ENCODE measurements around the gene BMP4.

The BMP4 gene

GRCh38 chr14:53964249-53964648 lies 7.6 kb upstream of the BMP4 start:
- peak; percentile 38 for DNase-seq (ENCODE audit: low read depth, low spot score)

- DNase-seq (ENCODE audit: low read depth, low spot score) = peak; percentile 54
Measured at GRCh38 chr14:53963320-53964227, 6.9 kb upstream of the BMP4 start.

DNA sequence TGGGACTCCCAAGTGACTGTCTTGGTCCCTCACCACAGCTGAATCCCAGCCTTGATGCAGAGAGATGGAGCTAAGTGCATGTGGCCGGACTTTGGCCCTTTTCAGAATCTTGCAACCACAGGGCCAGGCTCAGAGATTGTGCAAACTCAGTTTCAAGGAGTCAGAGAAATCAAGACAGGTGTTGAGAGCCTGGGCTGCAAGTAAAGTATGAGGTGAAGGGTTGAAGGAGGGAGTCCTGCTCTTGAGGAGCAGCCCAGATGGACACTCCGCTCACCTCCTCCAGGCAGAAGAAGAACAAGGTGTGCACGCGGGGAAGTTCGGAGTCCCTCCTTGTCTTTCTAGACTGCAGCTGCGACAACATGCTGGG lies 6.3 kb upstream of the BMP4 start:
- no peak for DNase-seq (ENCODE audit: low read depth, low spot score)

DNA sequence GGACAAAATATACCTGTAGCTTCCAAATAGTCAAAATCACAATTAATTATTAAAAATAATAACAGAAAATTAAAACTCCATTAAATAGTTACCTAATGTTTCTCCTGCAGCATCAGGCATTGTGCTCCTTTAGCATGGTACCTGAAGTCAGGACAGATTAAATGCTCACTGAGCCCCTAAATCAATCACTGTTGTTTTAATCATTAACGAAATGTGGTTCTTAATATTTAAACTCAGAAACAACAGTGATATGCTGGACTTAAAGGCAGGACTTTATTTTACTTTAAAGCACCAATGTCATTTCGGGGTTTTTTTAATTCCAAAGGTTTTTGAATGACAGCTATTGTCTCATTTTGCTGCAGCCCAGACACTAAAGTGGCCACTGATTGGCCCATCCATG lies 2.0 kb upstream of the BMP4 start:
- no peak for DNase-seq (ENCODE audit: low read depth, low spot score)

DNA sequence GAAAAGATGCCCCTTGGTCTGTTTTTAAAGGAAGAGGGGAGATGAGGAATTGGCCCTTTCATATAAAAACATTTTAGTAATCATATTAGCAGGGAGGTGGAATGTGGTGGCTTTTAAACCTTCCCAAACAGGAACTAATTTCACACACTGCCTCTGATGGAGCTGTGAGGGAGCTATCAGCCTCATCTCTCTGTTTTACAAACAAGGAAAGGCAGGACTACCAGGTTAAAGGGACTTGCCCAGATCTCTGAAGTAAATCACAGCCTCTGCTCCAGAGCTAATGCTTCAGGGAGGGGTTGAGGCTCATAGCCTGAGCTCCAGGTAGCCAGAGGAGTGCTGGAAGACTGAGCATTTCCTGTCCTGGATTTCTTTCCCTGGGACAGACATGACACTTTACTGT lies 1.1 kb upstream of the BMP4 start:
- DNase-seq (ENCODE audit: low read depth, low spot score) = peak; percentile 58

- DNase-seq (ENCODE audit: low read depth, low spot score) = peak; percentile 72
Measured at GRCh38 chr14:53955671-53956426, 776 bp downstream of the BMP4 start.

DNA sequence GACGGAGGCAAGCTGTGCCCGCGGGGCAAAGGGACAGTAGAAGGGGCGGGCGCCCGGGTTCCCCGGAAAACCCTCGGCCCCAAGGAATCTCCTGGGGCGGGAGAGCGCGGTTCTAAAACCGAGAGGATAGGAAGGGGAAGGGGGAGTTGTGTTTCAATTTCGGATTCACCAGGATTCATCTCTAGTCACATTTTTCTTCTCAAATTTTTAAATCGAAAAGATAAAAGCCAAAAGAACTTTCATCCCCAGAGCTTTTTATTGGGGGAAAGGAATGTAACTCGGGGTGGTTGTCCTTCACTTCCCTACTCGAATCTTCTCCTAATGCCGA lies 1.4 kb downstream of the BMP4 start:
- no peak for DNase-seq (ENCODE audit: low read depth, low spot score)

- DNase-seq (ENCODE audit: low read depth, low spot score) = peak; percentile 66
Measured at GRCh38 chr14:53954551-53955228, 1.9 kb downstream of the BMP4 start.

DNA sequence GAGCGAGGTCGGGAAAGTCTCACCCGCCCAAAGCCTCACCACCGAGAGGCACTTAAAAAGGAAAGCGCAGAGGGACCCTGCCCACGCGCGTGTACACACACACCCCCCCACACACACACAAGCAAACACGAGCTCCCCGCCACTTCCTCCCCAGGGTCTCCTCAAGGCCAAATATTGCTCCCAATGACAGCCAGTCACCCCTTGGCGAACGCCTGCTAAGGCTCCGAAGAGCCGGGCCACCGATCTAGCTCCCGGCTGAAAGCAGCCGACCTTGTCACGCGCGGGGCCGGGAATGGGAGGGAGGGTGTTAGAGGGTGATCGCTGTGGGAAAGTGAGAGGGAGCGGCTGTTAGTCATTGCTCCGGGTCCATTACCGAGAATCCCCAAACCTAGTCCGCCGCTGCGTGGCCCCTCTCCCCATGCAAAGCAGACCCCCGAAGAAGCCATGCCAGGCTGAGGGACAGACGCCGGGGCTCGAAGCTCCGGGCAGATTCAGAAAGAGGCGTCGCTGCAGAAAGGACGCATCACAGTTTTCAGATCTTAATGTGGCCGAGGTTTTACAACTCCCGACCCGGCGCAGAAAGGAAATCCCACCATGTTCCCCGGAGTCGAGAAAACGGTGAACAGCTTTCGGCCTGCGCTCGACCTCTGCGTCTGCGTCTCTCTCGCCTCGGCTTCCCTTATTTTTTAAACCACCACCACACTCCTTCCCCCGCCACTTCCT lies 2.6 kb downstream of the BMP4 start:
- peak; percentile 66 for DNase-seq (ENCODE audit: low read depth, low spot score)

GRCh38 chr14:53953002-53953827 lies 3.4 kb downstream of the BMP4 start:
- peak; percentile 84 for DNase-seq (ENCODE audit: low read depth, low spot score)

DNA sequence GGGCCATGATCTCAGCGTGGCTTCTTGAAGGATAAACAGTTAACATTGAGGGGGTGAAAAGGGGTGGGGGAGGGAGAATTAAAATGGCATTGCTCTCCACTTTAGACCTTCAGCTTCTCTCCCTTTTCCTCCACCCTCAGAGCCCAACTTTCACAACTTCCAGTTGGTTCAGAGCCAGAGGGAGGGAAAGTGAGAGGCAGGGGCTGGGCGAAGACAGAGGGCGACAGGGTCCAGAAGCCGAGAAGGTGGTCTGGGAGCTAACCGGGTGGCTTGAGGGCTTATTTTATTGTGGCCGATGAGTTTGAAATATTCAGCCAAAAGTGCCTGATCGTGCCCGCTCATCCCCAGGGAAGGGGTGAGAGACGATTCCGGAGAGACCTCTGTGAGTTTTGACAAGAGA lies 4.1 kb downstream of the BMP4 start:
- peak; percentile 62 for DNase-seq (ENCODE audit: low read depth, low spot score)

DNA sequence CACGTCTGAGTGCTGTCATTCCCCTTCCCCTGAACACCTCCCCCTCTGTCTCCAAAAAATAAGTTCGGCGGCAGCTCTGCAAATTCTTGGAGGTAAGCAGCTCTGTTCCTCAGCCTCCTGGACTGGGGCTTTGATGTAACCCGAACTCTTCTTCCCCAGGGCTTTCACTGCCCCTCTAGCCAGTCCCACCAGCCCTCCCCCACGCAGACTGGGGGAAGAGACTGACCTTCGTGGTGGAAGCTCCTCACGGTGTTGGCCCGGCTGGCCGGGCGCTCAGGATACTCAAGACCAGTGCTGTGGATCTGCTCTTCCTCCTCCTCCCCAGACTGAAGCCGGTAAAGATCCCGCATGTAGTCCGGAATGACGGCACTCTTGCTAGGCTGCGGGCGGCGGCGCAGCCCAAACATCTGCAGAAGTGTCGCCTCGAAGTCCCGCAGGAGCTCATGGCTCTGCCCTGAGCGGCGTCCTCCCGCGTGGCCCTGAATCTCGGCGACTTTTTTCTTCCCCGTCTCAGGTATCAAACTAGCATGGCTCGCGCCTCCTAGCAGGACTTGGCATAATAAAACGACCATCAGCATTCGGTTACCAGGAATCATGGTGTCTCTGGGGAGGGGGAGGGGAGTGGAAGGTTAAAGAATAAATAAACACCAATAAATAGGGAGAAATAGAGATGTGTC lies 4.9 kb downstream of the BMP4 start:
- DNase-seq (ENCODE audit: low read depth, low spot score) = peak; percentile 77

DNA sequence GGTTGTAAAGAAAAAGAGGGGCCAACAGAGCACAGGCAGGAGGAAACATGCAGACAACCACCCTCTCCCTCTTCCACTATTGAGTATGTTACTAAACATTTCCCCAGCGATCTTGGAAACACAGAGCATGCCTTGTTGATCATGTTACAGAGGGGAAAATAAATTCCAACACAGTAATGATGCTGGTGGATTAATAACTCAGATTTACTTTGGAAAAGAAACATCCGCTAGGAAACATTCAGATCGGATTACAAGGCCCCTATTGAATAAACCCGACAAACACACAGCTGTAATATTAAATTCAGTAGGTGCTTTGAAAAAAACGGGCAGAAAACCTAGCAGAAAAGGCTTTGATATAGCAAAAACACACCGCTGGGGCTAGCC lies 5.4 kb downstream of the BMP4 start:
- DNase-seq (ENCODE audit: low read depth, low spot score) = no peak

DNA sequence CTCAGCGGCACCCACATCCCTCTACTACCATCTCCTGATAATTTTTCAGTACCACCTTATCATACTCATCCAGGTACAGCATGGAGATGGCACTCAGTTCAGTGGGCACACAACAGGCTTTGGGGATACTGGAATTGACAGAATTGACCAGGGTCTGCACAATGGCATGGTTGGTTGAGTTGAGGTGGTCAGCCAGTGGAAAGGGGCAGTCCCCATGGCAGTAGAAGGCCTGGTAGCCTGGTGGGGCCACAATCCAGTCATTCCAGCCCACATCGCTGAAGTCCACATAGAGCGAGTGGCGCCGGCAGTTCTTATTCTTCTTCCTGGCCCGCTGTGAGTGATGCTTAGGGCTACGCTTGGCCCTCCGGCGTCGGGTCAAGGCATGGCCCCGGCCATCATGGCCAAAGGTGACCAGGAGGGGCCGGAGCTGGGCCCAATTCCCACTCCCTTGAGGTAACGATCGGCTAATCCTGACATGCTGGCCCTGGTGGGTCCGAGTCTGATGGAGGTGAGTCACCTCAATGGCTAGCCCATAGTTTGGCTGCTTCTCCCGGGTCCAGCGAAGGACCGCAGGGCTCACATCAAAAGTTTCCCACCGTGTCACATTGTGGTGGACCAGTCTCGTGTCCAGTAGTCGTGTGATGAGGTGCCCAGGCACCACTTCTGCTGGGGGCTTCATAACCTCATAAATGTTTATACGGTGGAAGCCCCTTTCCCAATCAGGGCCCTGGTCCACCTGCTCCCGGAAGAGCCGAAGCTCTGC lies 6.4 kb downstream of the BMP4 start:
- DNase-seq (ENCODE audit: low read depth, low spot score) = no peak

DNA sequence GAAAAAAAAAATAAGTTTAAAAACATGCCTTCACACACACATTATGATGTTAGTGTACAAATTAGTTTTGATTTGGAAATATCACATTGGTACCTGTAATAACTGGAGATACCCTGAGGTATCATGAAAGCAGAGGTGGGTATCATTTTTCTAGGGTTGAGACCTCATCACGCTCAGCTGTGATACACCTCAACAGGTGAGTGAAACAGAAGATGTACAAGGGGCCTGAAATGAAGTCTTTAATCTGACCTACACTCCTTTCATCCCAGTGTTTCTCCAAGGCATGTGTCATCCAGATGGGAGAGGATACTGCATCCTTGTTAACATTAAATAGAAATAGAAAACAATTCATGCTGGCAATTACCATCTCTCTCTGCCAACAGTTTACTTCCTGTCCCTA lies 7.4 kb downstream of the BMP4 start:
- no peak for DNase-seq (ENCODE audit: low read depth, low spot score)

- no peak for DNase-seq (ENCODE audit: low read depth, low spot score)
Measured at GRCh38 chr14:53948205-53948884, 8.3 kb downstream of the BMP4 start.

- DNase-seq (ENCODE audit: low read depth, low spot score) = peak; percentile 29
Measured at GRCh38 chr14:53947452-53948204, 9.0 kb downstream of the BMP4 start.

DNA sequence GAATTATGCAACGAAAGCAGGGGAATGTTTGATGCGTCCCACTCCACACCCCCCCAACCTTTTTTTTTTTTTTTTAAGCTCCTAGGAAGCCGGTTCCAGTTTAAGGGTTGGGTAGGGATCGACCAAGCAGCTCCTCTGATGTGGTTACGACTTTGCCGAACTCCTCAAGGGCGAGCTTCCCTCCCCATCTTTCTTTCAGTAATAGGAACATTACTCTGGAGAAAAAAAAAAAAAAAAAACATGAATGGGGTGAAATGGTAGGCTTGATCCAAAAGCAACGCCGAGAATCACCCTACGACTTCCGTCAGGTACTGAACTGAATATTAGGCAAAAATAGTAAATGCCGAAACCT lies 9.6 kb downstream of the BMP4 start:
- DNase-seq (ENCODE audit: low read depth, low spot score) = no peak
